Kidney (tissue), 14 donors: ENCODE results near the gene KATNB1. TPM values are rescaled to one million over a fixed set of nuclear protein-coding genes. Genes with fewer than 3 reads are reported as not detected.

Experiments used
- DNase-seq, 5 donors: peaks; one replicate each; pipeline ENCODE4 v3.0.0-alpha.2; 2013 to 2020
- FAIRE-seq: peaks from 2 replicates; lab custom pipeline; 2012; peaks lifted over from hg19 to GRCh38; lab: Jason Lieb, UNC
- H3K27ac ChIP-seq, 2 donors: one replicate each; pipeline ENCODE4 v1.7.0; 2013; ENCODE audit warnings: low read depth in 2 of 2, low read length in 2 of 2, inconsistent platforms in 1 of 2
- H3K27me3 ChIP-seq: one replicate; pipeline ENCODE4 v1.7.1; 2013; ENCODE audit warnings: low read length, inconsistent platforms; ENCODE audit not compliant: control insufficient read depth, insufficient read depth
- H3K36me3 ChIP-seq, 3 donors: one replicate each; pipeline versions ENCODE4 v1.7.0 to v1.7.1; 2013; ENCODE audit warnings: low read length in 3 of 3, control low read depth in 1 of 3, inconsistent platforms in 1 of 3; ENCODE audit not compliant: insufficient read depth in 3 of 3, control insufficient read depth in 2 of 3
- H3K4me1 ChIP-seq, 3 donors: one replicate each; pipeline versions ENCODE4 v1.7.0 to v1.7.1; 2013; ENCODE audit warnings: low read length in 3 of 3, inconsistent platforms in 1 of 3, low read depth in 1 of 3; ENCODE audit not compliant: control insufficient read depth in 2 of 3, insufficient read depth in 2 of 3
- H3K4me3 ChIP-seq, 3 donors: one replicate each; pipeline versions ENCODE4 v1.7.0 to v1.8.1; 2013; ENCODE audit warnings: low read length in 3 of 3, control low read depth in 1 of 3, inconsistent platforms in 1 of 3
- H3K9ac ChIP-seq, 3 donors: one replicate each; pipeline versions ENCODE4 v1.7.0 to v1.7.1; 2013; ENCODE audit warnings: low read length in 3 of 3, control low read depth in 1 of 3, inconsistent platforms in 1 of 3
- H3K9me3 ChIP-seq, 3 donors: one replicate each; pipeline versions ENCODE4 v1.7.0 to v1.7.1; 2013; ENCODE audit warnings: low read length in 3 of 3, control low read depth in 1 of 3, inconsistent platforms in 1 of 3; ENCODE audit not compliant: control insufficient read depth in 2 of 3, insufficient read depth in 1 of 3
- intact Hi-C: fragments of 100-400 bp; cut with DNase I; formaldehyde crosslinking; loops from one replicate; pipeline ENCODE4 v1.11.1; 2022
- polyA plus RNA-seq: library from polyadenylated mRNA; stranded (reverse); fragments of 350-450 nt; fragmentation: Illumina TruSeq; extraction: RNeasy Lipid Tissue Mini Kit (QIAGEN cat#74804); gene quantifications from one replicate; pipeline ENCODE4 v1.2.3, GENCODE V29; 2014; ENCODE audit warnings: low read depth, low replicate concordance; ENCODE audit not compliant: insufficient read depth
- total RNA-seq: library from RNA; stranded (reverse); fragmentation: NEBNext Ultra II Directional; extraction: Animal tissue kit (Norgen Biotek cat#: 25700); gene quantifications from one replicate; pipeline ENCODE4 v1.2.1, GENCODE V29; 2021
- TF ChIP-seq, protein P1 (sequence below): IDR thresholded peaks from 3 replicates; pipeline ENCODE4 v1.5.1; 2012; ENCODE audit warnings: mild to moderate bottlenecking, moderate library complexity, borderline replicate concordance; ENCODE audit not compliant: insufficient read depth; ENCODE audit errors: extremely low read depth
- donor health status: control.
- donor health status: control.
- donor health status: control.
- donor health status: control.
- donor health status: control.
- donor health status: DM: yes; HTN: yes; CAD: no.
- donor health status: Normal renal cell carcinoma (clear cell type).

Gene KATNB1
- total and polyA plus RNA-seq, 2 donors from 2014 or later = 13.9 to 14.5 TPM

- intact Hi-C loops = no loop called here
- TF ChIP-seq, protein P1, sequence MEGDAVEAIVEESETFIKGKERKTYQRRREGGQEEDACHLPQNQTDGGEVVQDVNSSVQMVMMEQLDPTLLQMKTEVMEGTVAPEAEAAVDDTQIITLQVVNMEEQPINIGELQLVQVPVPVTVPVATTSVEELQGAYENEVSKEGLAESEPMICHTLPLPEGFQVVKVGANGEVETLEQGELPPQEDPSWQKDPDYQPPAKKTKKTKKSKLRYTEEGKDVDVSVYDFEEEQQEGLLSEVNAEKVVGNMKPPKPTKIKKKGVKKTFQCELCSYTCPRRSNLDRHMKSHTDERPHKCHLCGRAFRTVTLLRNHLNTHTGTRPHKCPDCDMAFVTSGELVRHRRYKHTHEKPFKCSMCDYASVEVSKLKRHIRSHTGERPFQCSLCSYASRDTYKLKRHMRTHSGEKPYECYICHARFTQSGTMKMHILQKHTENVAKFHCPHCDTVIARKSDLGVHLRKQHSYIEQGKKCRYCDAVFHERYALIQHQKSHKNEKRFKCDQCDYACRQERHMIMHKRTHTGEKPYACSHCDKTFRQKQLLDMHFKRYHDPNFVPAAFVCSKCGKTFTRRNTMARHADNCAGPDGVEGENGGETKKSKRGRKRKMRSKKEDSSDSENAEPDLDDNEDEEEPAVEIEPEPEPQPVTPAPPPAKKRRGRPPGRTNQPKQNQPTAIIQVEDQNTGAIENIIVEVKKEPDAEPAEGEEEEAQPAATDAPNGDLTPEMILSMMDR = no peak
- no peaks in the 10 kb centered on the region for H3K4me1 ChIP-seq
- H3K4me3 ChIP-seq = no peak overlapping the region
- H3K9ac ChIP-seq = no peak overlapping the region
- H3K36me3 ChIP-seq = no peaks in the 10 kb centered on the region
- DNase-seq (no peak), FAIRE-seq (no peak)
- no peaks in the 10 kb centered on the region for H3K27me3 ChIP-seq
- no peak overlapping the region for H3K27ac ChIP-seq
- H3K9me3 ChIP-seq = no peaks in the 10 kb centered on the region
Observed at GRCh38 chr16:57726433-57726947, 9.1 kb upstream of the KATNB1 start.

- intact Hi-C loops = no loop called here
- FAIRE-seq (no peak), DNase-seq (no peak)
- Histone ChIP-seq H3K36me3 (no peaks in the 10 kb centered on the region), H3K27me3 (no peaks in the 10 kb centered on the region), H3K9me3 (no peaks in the 10 kb centered on the region), H3K4me3 (no peak overlapping the region), H3K27ac (no peak overlapping the region), H3K9ac (no peak overlapping the region), H3K4me1 (no peaks in the 10 kb centered on the region)
- TF ChIP-seq, protein P1 = no peak
Observed at GRCh38 chr16:57727610-57728009, 8.0 kb upstream of the KATNB1 start.

DNA sequence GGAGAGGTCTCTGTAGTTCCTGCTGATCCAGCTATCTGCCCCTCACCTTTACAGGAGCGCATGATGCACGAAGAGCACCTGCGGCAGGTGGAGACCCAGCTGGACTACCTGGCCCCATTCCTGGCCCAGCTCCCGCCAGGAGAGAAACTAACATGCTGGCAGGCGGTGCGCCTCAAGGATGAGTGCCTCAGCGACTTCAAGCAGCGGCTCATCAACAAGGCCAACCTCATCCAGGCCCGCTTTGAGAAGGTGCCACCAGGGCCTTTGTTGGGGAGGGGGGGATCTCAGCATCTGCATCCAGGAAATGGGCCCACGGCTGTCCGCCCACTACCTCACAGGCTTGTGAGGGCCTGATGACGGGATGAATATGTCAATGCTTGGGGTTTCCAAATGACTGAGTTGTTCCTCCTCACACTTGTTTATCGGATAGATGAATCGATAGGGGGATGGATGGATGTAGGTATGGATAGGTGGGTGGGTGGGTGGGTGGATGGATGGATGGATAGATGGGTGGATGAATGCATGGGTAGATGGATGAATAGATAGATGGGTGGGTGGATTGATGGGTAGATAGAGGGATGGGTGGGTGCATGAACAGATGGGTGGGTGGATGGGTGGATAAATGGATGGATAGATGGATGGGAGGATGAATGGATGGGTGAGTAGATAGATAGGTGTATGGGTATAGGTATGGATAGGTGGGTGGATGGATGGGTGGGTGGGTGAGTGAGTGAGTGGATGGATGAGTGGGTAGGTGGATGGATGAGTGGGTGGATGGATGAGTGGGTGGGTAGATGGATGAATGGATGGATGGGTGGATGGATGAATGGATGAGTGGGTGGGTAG is 7.0 kb upstream of the KATNB1 start:
- DNase-seq = no peak
- no peaks in the 10 kb centered on the region for H3K4me1 ChIP-seq
- H3K9ac ChIP-seq = no peak overlapping the region
- H3K27ac ChIP-seq = no peak overlapping the region
- no peaks in the 10 kb centered on the region for H3K36me3 ChIP-seq
- H3K4me3 ChIP-seq = no peak overlapping the region
- intact Hi-C loops = no loop called here
- TF ChIP-seq, protein P1 = no peak
- no peaks in the 10 kb centered on the region for H3K9me3 ChIP-seq
- no peak for FAIRE-seq
- no peaks in the 10 kb centered on the region for H3K27me3 ChIP-seq
